ENCODE measurements around the gene IL20RA.
"Not testable (repeated sequence)": the region's sequence is repeated elsewhere in the genome, so short reads cannot be mapped to it uniquely, and the experiment has no call there.

IL20RA gene, protein sequence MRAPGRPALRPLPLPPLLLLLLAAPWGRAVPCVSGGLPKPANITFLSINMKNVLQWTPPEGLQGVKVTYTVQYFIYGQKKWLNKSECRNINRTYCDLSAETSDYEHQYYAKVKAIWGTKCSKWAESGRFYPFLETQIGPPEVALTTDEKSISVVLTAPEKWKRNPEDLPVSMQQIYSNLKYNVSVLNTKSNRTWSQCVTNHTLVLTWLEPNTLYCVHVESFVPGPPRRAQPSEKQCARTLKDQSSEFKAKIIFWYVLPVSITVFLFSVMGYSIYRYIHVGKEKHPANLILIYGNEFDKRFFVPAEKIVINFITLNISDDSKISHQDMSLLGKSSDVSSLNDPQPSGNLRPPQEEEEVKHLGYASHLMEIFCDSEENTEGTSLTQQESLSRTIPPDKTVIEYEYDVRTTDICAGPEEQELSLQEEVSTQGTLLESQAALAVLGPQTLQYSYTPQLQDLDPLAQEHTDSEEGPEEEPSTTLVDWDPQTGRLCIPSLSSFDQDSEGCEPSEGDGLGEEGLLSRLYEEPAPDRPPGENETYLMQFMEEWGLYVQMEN

DNA sequence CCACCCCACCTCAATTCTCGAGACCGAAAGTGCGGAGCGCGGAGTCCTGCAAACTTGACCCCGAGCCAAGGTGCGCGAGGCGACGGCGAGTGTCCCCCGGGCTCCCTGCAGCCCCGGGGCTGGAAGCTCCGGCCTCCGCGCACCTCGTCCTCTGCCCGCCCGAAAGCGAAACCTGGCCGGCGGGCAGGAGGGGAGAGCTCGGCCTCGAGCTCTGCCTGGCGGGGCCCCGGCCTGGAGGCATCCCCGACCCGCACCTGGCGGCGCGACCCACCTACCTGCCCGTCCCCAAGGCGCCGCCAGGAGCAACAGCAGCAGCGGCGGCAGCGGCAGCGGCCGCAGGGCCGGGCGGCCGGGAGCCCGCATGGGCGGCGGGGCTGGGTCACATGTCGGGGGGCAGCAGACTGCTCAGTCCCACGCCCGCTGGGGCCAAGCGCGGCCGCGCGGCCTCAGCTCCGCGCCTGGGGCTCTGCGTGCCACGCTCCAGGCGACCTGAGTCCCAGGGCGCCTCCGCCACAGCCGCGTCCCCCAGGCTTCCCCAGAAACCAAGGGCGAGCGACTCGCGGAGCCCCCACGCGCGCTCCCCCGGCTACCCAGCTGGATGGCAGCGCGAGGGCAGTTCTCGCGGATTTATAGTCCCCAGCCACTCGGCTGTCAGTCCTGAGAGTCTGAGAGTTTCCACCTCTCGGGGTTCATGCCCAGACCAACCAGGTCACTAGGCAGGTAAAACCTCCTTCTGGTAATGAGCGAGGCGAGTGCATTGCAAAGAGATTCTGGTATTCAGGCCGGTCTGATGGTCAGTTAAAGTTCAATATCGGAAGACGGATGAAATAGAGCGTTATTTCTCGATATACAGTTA is at the start of gene IL20RA:
Gene IL20RA (minus strand): TSS at position 600 of the 856 bp plus-strand sequence. CDS start 237 bp downstream, at position 363.
- peak; percentile 67 for DNase-seq (ENCODE audit: low spot score)

DNA sequence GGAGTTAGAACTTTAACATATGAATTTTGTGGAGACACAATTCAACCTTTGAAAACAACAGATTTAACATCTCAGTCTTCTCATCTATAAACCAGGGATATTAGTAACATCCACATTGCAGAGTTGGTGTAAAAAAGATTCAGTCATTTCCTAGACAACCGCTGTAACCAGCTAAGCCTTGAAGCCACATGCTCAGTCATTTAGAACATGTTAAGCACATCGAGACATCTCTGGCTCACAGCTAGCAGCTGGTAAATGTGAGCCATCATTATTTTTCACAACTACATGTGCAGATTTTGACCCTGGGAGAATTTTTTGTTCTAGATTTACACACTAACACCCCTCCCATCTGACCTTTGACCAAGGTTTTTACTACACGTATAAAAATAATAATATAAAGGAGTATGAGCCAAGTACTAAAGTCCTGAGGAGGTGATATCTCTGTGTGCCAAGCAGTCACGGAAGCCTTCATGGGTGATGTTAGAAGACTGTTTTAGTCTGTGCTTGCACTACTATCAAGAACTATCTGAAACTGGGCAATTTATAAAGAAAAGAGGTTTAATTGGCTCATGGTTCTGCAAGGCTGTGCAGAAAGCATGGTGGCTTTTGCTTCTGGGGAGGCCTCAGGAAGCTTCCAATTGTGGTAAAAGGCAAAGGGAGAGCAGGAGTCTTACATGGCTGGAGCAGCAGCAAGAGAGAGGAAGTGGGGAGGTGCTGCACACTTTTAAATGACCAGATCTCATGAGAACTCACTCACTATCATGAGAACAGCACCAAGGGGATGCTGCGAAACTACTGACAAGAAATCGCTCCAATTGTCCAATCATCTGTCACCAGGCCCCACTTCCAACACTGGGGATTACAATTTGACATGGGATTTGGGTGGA is 48.7 kb upstream of the IL20RA start:
- DNase-seq (ENCODE audit: low spot score): no peak

DNA sequence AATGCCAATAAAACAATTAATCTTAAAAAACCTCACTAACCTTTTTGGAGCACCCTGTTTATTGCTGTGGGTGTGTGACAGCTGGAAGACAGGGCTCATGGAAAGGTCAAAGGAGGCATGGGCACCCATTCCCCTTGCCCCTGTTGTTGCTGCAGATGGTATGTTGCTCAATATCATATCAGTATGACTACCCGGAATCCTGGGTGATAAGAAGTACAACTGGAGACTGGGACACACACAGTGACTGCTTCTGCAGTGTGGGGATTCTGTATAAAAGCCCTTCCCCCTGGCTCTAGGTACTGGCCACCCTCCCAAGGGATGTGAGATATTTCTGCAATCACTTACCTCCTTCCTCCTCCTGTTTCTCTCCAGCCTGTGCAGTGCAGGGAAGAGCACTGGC is 47.3 kb upstream of the IL20RA start:
- DNase-seq (ENCODE audit: low spot score): no peak

DNA sequence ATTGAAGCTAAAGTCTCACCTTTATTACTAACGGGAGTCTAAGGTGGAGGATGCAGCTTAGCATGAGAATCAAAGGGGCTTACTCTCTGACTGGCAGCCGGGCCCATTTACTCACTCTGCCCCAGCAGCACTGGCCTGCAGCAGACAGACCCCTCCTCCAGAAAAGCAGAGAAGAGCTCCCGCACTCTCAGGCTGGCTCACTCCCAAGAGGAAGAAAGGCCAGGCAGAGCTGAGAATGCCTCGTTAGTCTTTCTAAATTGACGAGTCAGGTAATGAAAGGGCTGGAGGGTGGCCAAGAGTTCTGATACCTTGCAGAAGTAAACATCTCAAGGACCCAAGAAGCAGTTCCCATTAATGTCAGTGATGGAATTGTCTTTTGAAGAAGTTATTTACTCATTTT is 44.5 kb upstream of the IL20RA start:
- no peak for DNase-seq (ENCODE audit: low spot score)

DNA sequence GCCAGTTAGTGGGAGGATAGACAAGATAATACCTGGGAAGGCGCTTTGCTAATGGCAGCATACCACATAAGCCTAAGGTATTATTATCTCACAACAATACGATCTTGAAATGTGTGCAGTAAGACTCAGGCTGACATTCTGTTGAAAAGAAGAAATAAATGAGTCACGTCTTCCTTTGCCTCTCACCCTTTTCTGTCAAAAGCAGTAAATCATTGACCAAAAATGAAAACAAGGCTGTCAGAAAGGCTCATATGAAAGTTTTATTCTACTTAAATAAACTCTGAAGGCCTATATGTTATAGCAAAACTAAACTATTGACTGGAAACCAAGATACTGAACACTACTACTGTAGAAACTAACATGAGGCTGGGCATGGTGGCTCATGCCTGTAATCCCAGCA is 43.1 kb upstream of the IL20RA start:
- DNase-seq (ENCODE audit: low spot score): no peak

DNA sequence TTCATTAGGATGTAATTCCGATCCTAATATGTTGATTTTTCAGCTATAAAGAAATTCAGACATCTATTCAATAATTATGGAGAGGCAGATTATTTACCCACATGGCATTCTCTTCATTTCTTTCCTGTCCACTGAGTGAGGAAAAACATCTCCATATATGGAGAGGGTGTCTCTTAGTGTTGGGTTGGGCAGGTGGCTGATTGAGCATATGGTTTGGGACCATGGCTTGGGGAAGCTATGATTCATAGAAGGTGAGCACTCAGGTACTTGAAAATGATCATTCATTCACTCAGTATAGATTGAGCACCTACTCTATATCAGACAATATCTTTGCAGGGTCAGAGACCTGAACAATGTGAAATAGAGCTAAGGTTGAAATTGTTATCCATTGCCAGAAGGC is 41.3 kb upstream of the IL20RA start:
- no peak for DNase-seq (ENCODE audit: low spot score)

DNA sequence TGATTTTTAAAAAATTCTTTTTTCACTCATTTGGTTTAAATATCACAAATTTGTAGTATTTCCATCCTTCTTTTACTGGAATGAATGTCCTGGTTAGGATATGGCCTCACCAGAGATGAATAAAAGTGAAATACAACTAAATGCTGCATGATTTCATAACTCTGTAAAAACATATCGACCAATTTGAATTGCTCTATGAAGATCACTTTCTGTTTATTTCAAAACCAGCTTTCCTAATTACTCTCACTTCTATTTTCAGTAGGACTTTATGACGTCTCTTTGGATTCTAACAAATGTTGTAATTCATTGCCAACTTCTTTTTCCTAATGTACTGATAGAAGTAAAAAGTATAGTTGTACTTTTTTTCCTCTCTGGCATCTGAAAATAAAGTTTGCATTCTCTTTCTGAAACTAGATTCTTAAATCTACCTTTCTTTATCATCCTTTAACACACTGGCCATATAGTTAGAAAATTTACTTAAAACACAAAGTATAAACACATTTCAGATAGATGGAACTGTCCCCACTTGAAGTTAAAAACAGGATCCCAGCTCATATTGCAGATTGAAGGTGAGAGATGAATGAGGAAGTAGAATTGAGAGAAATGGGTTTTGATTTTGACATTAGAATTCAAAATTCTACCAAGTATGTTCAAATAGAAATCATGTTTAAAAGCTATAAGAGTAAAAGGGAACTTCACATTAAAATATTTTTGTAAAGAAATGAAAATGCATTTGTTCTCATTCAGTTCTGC is 40.3 kb upstream of the IL20RA start:
- DNase-seq (ENCODE audit: low spot score): no peak

DNA sequence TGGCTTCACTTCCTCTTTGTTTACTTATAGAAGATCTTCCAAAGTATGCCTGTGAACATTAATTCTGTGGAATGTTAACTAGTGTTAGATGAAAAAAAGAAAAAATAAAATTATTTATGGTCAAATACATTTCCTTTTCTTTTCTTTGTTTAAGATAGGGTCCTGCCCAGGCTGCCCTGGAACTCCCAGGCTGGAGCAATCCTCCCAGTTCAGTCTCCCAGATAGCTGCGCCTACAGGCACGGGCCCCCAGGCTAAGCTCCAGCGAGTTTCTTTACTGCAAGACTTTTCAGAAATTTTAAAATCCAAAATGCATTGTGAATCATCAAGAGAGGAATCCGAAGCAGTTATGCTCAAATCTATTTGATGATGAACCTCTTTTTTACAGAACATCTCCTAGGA is 39.3 kb upstream of the IL20RA start:
- no peak for DNase-seq (ENCODE audit: low spot score)

DNA sequence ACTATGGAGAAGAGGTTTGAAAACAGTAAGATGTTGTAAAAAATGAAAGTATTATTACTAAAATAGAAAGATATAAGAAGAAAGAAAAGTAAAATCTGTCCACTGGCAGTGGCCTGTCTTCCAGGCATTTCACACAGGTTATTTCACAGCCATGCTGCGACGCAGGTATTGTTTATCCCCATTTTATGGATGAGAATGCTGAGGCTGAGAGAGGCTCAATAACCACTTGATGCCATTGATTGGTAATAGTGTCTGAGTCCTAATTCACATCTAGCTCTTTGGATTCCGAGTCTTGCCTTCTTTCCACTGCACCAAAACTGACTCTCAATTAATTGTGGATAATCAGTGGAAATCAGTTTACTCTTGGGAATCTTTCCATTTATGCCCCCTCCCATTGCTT is 37.2 kb upstream of the IL20RA start:
- no peak for DNase-seq (ENCODE audit: low spot score)

DNA sequence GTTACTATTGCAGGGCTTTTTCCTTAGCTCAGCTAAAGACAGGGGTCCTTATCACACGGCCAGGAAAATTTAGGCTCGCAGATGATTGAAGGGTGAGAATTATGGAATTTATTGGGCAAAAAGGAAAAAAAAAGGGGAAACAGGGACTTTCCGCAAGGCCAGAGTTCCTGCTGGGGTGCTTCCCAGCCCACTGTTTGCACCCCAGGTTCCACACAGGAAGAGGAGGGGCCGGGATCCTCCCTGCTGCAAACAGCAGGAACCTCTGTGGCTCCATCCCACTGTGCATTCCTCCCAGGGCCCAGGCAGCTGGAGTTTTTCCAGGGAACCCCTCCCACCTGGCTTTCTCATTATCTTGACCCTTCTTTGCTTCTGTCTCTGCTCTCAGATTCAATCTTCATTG is 35.9 kb upstream of the IL20RA start:
- no peak for DNase-seq (ENCODE audit: low spot score)

DNA sequence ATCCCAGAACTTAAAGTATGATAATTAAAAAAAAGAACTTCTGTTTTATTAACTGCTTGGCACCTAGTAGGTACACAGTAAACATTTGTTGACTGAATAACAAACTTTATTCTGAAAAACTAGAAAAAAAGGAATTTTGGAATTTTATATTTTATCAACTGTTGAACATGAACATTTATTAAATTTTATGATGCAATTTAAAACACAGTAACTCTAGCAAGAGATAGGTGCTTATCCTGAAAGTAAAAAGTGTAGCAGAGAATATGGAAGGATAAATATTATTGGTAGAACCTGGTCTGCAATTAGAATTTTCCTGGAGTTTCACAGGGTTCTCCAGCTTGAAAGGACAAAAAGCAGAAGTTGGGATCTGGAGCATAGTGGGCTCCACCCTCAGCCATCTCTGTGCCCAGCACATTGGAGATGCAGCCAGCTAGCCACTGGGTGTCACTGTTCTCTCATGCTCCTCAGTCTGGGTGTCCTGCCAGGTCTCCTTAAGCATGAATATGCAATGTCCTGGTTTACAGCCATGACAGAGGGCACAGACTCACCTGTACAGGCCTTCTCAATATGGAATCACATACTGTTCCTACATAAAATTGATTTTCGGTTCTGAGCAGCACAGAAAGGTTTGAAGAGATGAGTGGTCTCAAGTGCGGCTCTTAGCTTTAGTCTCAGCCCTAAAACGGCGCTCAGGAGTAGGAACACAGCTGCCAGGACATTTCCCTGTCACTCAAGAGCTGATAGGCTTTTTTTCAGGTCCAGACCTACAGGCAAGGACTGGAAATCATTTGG is 31.7 kb upstream of the IL20RA start:
- no peak for DNase-seq (ENCODE audit: low spot score)

DNA sequence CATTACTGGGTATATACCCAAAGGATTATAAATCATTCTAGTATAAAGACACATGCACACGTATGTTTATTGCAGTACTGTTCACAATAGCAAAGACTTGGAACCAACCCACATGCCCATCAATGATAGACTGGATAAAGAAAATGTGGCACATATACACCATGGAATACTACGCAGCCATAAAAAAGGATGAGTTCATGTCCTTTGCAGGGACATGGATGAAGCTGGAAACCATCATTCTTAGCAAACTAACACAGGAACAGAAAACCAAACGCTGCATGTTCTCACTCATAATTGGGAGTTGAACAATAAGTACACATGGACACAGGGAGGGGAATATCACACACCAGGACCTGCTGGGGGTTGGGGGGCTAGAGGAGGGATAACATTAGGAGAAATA is 31.0 kb upstream of the IL20RA start:
- DNase-seq (ENCODE audit: low spot score): not testable (repeated sequence)

DNA sequence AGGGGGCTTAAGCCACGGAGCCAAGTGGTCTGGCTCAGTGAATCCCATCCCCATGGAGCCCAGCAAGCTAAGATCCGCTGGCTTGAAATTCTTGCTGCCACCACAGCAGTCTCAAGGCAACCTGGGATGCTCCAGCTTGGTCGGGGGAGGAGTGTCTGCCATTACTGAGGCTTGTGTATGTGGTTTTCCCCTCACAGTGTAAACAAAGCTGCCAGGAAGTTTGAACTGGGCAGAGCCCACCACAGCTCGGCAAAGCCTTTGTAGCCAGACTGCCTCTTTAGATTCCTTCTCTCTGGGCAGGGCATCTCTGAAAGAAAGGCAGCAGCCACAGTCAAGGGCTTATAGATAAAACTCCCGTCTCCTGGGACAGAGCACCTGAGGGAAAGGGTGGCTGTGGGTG is 25.5 kb upstream of the IL20RA start:
- DNase-seq (ENCODE audit: low spot score): no peak

DNA sequence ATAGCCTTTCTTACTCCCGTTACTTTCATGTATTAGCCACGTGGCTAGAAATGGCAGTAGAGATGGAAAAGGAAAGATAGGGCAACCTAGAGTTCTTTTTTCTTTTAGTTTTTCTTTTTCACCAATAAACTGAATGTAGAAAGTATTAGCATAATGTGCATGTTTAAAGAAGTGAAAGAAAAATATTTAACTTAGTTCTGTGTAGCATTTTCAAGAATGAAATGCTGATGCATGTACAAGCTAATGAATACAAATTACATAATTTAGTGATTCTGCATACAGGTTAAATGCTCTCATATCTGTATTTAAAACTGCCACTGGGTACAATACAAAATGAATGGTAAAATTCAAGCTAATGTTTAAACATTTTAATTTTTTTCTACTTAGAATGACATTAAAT is 22.6 kb upstream of the IL20RA start:
- no peak for DNase-seq (ENCODE audit: low spot score)

DNA sequence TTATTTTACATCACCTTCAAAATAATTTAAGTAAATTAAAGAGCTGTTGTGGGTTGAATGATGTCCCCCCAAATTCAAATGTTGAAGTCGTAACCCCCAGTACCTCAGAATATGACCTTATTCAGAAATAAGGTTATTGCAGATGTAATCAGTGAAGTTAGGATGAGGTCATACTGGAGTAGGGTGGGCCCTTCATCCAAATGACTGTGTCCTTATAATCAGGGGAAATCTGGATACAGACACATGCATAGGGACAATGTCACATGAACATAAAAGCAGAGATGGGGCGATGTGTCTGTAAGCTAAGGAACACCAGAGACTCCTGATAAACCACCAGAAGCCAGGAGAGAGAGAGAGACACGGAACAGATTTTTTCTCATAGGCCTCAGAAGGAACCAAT is 13.3 kb upstream of the IL20RA start:
- no peak for DNase-seq (ENCODE audit: low spot score)

DNA sequence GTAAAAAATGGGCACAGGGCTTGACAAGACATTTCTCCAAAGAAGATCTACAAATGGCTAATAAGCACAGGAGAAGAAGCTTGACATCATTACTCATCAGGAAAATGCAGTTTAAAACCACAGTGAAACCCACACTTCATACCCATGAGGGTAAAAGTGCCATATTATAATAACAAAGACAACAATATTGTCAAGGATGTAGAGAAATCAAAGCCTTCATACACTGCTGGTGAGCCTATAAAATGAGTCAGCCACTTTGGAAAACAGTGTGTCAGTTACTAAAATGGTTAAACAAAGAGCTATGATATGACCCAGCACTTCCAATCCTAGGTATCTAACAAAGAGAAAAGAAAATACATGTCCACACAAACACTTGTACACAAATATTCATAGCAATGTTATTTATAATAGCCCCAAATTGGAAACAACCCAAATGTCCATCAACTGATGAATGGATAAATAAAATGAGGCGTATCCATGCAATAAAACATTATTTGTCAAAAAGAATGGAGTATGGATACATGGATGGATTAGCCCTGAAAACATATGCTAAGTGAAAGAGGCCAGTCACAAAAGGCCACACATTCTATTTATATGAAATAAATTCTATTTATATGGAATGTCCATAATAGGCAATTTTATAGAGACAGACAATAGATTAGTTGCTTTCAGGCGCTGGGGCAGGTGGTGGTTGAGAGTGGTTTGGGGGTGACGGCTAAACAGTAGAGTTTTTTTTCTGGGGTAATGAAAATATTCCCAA is 11.5 kb upstream of the IL20RA start:
- DNase-seq (ENCODE audit: low spot score): no peak

DNA sequence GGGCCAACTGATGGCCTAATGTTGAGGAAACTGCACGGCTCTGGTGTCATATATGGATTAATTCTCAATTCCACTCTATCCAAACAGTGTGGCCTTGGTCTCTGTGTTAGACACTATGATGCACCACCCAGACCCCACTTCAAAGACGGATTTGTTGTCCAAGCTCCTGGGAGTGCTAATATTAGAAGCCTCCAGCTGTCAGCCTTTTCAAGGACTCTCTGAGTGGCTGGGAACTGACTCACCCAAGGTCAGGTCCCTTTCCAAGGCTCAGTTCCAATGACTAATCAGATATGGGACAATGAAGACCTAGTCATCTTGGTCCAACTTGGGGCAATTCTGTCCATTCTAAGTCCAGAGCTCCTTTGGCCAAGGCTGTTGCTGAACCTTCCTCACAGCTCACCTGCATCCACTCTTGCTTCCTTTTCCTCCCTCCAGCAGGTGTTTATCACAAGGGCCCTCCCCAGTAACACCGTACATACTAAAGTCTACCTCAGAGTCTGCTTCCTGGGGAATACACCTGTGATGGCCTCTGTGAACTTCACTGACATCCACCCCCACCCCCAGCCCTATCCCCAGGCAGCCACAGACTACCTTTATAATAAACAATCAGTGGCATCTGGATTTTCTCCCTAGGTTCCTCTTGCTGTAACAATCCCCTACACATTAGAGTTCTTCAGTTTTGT is 7.2 kb upstream of the IL20RA start:
- no peak for DNase-seq (ENCODE audit: low spot score)

DNA sequence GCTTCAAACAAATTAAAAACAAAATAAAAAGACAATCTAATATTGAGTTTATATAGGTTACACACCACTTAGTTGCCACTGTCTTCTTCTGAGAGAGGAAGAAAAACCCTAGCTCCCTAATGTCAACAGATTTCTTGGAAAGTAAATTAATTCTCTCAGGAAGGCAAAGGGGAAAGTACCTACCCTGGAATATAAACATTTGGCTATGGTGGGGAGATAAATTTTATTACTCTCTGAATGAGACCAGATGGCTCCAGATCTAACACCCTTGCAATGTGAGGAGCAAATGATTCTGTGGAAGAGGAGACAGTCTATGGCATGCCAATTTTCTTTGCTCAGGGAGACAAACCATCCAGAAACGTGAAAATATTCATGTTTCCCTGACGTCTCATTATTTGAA is 4.3 kb upstream of the IL20RA start:
- no peak for DNase-seq (ENCODE audit: low spot score)

DNA sequence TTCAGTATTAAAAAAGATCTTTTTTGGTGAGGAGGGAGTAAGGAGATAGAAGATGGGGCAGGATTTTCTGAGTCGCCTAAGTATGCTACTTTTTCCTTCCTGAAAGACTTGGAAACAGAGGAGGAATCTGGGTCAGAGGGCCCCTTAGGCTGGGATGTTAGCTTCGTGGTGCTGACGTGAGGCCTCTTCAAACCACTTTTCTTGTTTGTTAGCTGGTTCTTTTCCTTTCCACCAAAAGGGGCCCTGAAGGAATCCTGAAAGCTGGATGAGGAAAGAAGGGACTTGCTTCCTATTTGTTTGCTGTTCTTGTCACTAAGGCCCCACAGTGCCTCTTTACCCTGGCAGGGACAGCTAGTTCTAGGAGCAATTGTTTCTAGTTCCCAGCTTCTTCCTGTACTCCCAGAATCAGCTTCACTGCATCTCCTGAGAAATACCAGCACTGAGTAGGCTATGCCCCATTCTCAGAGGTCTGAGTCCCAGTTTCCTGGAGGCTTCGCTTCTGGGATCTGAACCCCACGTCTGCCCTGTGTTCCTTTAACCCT is 2.2 kb upstream of the IL20RA start:
- no peak for DNase-seq (ENCODE audit: low spot score)
